Bronchial epithelial cell (primary cell): ENCODE data around the gene LSM10. TPM values are rescaled to one million over a fixed set of nuclear protein-coding genes. Genes with fewer than 3 reads are reported as not detected.
A peak's percentile ranks its signal among the peaks of the same experiment; 100 is the strongest.

Experiments
- DNase-seq: peaks from one replicate; pipeline ENCODE4 v3.0.0-alpha.2; 2010; ENCODE audit warnings: low read depth
- FAIRE-seq: peaks from 2 replicates; lab custom pipeline; 2011; peaks lifted over from hg19 to GRCh38; lab: Jason Lieb, UNC
- H3K27me3 ChIP-seq: 2 replicates; pipeline ENCODE4 v1.5.1; 2011; ENCODE audit warnings: low read length; ENCODE audit not compliant: control insufficient read depth, insufficient read depth
- H3K36me3 ChIP-seq: 2 replicates; pipeline ENCODE4 v1.5.1; 2011; ENCODE audit warnings: low read length; ENCODE audit not compliant: control insufficient read depth, insufficient read depth
- H3K4me3 ChIP-seq: 2 replicates; pipeline ENCODE4 v1.5.1; 2011; ENCODE audit warnings: mild to moderate bottlenecking, low read depth, low read length, control low read depth
- total RNA-seq: library from RNA; depleted of rRNA; stranded (reverse); fragments of >200 nt; gene quantifications from 2 replicates; pipeline ENCODE4 v1.2.1, GENCODE V29; 2014
- TF ChIP-seq, protein P1 (sequence below): IDR thresholded peaks from 2 replicates; pipeline ENCODE4 v1.5.1; 2011; ENCODE audit warnings: mild to moderate bottlenecking, moderate library complexity, low read length, control low read depth, inconsistent platforms; ENCODE audit not compliant: insufficient read depth, severe bottlenecking

Gene LSM10
- total RNA-seq, 1 donor from 2014 or later, result 7.6 TPM

DNA sequence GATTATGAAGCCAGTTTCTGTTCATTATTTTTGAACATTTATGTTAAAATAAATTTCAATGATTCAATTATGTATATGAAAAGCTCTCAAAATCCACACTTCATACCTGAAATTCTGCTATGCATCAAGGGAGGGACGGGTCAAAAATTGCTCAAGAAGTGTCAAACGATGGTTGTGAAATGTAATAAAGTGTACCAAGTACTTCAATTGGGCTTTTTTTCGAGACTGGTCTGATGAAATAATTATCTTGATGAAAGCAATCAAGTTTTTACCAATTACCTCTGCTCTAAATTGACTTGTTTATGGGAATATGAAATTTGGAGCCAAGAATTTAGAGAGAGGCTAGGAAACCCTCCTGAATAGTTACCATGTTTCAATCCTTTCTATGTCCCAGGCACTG is 44.6 kb upstream of the LSM10 start:
- Histone ChIP-seq H3K36me3 (no peaks in the 10 kb centered on the region), H3K4me3 (no peak overlapping the region), H3K27me3 (no peaks in the 10 kb centered on the region)
- TF ChIP-seq, protein P1, sequence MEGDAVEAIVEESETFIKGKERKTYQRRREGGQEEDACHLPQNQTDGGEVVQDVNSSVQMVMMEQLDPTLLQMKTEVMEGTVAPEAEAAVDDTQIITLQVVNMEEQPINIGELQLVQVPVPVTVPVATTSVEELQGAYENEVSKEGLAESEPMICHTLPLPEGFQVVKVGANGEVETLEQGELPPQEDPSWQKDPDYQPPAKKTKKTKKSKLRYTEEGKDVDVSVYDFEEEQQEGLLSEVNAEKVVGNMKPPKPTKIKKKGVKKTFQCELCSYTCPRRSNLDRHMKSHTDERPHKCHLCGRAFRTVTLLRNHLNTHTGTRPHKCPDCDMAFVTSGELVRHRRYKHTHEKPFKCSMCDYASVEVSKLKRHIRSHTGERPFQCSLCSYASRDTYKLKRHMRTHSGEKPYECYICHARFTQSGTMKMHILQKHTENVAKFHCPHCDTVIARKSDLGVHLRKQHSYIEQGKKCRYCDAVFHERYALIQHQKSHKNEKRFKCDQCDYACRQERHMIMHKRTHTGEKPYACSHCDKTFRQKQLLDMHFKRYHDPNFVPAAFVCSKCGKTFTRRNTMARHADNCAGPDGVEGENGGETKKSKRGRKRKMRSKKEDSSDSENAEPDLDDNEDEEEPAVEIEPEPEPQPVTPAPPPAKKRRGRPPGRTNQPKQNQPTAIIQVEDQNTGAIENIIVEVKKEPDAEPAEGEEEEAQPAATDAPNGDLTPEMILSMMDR, result no peak
- FAIRE-seq (no peak), DNase-seq (no peak)

DNA sequence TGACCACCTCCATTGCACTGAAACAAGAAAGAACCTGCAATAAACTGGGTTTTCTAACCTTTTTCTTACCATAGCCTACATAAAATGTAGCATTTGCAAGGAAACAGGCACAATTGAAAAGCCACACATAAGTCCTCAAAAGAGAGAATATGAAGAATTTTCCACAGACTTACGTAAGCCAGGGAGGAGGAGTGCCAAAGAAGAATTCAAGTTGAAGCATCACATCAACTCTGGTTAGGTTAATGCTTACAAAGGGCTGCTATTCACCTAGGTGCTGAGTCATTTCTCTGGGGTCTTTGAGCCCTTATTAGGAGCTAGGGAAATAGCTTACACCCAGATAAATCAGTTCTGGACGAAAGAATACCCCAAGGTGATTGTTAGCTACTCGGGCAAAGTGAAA is 42.9 kb upstream of the LSM10 start:
- Histone ChIP-seq H3K27me3 (no peaks in the 10 kb centered on the region), H3K36me3 (no peaks in the 10 kb centered on the region), H3K4me3 (no peak overlapping the region)
- TF ChIP-seq, protein P1, result no peak
- FAIRE-seq (no peak), DNase-seq (no peak)

DNA sequence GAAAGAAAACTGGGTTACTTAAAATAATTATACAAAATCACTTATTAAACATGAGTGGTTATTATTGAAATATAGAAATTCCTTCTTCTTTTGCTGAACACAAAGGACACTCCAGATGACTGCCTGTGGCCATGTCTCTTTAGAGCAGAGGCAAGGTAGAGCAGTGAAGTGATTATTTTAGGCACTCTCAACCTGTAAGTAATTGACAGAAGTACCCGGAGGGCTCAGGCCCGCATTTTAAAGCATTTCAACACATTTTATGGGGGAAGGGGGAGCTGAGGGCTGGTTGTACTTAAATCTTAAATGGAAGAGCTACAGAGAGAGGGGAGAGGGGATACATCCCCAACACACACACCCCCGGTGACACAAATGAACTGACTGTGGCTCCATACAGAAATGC is 42.3 kb upstream of the LSM10 start:
- TF ChIP-seq, protein P1, result no peak
- no peaks in the 10 kb centered on the region for H3K27me3 ChIP-seq
- FAIRE-seq (no peak), DNase-seq (no peak)
- H3K36me3 ChIP-seq, result no peaks in the 10 kb centered on the region
- no peak overlapping the region for H3K4me3 ChIP-seq

DNA sequence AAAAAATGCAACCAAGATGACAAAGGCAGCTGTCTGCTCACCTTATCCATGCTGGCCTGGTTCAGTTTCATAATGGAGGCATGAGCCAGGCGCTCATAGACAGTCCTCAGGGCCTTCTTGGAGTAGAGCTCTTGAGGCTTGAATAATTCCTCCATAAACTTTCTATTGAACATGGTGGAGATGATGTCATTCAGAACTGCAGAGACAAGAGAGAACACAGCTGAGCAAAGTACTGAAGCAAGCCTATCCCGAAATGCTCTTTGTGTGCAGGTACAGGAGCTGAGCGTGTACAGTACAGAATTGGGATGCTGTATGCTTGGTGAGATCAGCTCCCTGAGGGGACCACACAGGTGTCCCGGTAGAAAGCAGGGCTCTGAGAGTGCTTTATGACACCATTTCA is 41.0 kb upstream of the LSM10 start:
- DNase-seq, result no peak
- H3K36me3 ChIP-seq, result no peaks in the 10 kb centered on the region
- FAIRE-seq, result no peak
- no peaks in the 10 kb centered on the region for H3K27me3 ChIP-seq
- no peak overlapping the region for H3K4me3 ChIP-seq
- TF ChIP-seq, protein P1, result no peak

DNA sequence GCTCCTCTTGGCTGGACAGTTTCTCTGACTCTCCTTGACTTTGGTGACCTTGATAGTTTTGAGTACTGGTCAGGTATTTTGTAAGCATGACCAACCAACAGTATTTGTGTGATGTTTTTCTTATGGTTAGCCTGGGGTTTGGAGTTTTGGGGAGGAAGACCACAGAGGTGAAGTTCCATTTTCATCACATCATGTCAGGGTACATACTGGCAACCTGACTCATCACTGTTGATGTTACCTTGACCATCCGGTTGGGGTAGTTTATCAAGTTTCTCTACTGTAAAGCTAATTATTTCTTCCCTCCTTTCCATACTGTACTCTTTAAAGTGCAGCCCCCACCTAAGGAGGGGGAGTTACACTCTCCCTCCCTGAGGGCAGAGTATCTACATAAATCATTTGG is 39.1 kb upstream of the LSM10 start:
- TF ChIP-seq, protein P1, result no peak
- DNase-seq (peak; percentile 97), FAIRE-seq (peak; percentile 99)
- Histone ChIP-seq H3K36me3 (no peaks in the 10 kb centered on the region), H3K27me3 (no peaks in the 10 kb centered on the region), H3K4me3 (no peak overlapping the region)

DNA sequence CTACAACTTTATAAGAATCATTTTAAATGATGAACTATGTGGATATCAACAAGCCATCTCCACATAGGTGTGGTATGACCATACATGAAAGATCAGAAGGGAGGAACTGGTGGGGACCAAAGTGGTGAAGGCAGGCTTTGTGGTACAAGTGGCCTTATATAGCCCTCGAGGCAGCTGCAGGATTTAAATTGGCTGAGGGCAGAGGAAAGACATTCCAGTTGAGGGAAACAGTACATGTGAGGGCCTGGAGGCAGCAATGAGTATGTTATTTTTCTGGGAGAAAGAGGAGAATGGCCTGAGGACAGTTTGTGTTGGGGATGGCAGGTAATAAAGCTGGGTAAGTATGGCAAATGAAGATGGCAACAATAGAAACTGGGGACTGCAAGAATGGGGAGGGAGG is 35.4 kb upstream of the LSM10 start:
- DNase-seq (no peak), FAIRE-seq (no peak)
- H3K4me3 ChIP-seq, result no peak overlapping the region
- no peaks in the 10 kb centered on the region for H3K36me3 ChIP-seq
- no peaks in the 10 kb centered on the region for H3K27me3 ChIP-seq
- TF ChIP-seq, protein P1, result no peak
